ENCODE data around the gene DEFB110.

The DEFB110 gene

GRCh38 chr6:50021894-50022293, at the start of gene DEFB110:
DEFB110 (minus strand) TSS chr6:50021994; CDS start chr6:50021935, 59 bp downstream.
- no peak for DNase-seq

- no peak for DNase-seq
These were observed 48.3 kb upstream of the DEFB110 start for GRCh38 chr6:50070101-50070500.

- DNase-seq, result no peak
These were observed 40.3 kb upstream of the DEFB110 start for GRCh38 chr6:50062051-50062450.

- no peak for DNase-seq
These were observed 34.4 kb upstream of the DEFB110 start for GRCh38 chr6:50056242-50056641.

DNA sequence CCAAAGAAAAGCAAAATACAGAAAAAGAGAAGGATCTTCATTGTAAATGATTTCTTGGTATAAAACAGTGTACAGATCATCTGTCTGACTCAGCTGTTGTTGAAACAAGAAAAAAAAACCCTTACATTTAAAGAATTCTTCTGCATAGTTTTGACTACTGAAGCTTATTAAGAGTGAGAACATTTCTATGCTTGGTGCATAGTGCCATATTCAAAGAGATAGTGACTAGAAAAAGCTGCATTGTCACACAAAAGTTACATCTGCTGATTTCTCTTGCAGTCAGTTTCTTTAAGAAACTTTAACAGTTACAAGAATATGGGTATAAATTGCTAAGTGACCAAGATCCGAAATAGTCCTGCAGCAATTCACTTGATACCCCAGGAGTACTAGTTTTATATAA, 28.0 kb upstream of the DEFB110 start, which contains the start of gene DEFB112:
DEFB112 (minus strand) TSS at position 101 of the 400 bp plus-strand sequence; CDS start at position 41, 60 bp downstream.
- DNase-seq, result no peak

GRCh38 chr6:50047026-50047425, 25.2 kb upstream of the DEFB110 start:
- DNase-seq, result no peak

DNA sequence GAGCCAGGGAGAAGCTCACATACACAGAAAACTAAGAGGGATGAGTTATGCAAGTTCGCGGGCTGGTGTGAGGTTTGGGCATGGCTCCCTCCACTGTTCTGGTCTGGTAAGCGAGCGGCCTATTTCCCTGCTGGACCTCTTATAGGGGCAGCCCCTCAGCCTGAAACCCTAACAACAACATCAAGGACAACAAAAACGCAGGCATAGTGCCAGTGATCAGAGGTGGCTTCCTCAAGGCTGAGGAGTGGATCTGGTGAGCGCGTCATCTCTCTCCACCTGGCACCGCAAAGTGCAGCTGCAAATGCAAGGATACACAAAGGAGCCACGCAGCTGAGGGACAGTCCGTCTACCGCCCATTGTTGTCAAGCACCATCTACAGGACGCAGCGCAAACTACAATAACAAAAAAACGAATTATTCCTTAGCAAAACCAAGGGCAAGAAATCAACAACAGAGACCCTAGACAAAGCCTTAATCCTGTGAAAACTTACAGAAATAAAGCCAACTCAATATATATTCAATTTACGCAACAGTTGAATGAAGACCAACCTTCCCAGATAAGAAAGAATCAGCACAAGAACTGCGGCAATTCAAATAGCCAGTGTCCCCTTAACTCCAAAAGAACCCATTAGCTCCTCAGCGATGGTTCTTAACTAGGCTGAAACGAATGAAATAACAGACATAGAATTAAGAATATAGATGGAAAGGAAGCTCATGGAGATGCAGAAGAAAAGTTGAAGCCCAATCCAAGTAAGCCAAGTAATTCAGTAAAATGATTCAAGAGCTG, 9.2 kb upstream of the DEFB110 start:
- DNase-seq, result no peak

DNA sequence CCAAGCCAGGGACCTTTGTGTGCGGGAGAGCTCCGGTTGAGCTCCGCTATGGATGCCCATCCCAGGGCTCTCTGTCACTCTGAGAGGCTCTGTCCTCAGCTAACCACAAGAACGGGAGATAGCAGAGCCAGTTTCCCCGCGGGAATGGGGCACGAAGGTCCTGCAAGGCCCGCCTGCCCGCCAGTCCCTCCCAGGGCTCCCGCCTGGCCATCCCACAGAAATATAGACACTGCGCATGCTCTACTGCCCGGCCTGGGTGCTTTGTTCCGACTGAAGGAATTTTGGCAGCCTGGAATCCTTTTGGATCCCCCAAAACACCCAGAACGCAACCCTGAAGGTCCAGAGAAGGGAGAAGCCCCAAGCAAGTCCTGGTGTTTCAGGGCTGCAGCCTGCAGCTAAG, 8.6 kb upstream of the DEFB110 start:
- DNase-seq, result no peak

- no peak for DNase-seq
These were observed 3.5 kb upstream of the DEFB110 start for GRCh38 chr6:50025258-50025657.

DNA sequence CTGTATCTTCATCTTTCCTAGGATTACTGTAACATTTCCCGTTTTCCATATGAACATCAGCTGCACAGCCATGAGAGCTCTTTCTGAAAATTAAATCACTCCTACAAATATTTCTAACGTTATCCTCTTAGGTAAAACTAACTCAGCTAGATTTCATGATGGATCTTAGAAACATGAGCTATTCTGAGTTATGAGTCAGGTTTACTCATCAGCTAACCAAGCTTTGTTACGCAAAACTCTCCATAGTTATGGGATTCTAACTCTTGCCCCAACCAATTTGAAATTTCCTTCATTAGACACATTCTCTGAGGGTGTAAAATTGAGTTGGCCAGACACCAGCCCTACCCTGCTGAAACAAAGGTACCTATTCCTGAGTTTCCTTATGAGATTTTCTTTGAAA, 14.0 kb downstream of the DEFB110 start:
- no peak for DNase-seq

DNA sequence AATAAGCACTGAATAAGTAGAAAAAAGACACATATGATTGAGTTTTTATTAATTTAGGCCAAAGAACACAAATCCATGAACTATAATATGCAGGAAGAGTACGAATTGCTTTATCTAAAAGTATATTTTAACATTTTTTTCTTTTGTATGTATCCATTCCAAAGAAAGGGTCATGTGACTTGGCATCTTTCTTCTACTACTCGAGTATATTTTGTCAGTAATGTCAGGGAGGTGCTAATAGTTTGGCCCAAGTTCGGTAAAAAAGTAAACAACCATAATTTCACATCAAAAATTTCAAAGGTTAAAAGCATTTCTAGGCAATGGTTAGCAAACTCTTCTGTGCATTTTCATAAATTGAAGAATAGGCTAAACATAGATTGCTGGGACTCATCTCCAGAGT, 18.7 kb downstream of the DEFB110 start:
- DNase-seq, result no peak

DNA sequence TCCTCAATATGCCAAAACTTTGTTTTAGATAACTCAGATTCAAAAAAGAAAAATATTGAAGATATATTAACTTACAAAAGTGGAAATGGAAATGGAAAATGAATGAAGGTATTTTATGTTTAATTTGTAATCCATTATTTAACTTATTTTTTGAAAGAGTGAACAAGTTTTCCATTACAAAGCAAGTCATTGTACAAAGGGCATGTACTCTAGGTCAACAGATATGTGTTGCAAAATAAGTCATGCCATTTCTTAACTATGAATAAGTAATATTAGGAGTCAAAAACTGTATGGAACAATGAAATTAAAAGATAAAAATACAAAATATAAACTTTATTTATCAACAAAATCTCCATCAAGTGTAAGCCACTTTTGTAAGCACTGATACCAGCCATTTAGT, 26.5 kb downstream of the DEFB110 start:
- no peak for DNase-seq

DNA sequence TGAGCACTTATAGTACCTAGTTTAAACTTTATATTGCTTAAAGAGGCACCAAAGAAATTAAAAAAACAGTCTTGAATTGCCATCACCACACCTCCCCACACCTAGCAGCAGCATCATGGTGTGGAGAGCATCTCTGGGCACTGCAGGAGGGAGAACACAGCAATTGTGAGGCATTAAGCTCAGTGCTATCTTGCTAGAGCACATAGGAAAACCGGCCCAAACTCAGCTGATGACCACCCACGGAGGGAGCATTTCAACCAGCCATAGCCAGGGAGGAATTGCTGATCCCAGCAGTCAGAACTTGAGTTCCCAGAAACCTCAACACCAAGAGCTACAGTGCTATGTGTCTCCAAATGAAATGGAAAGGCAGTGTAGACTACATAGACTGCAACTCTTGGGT, 32.9 kb downstream of the DEFB110 start:
- no peak for DNase-seq

- DNase-seq, result no peak
These were observed 34.0 kb downstream of the DEFB110 start for GRCh38 chr6:49987749-49988148.

DNA sequence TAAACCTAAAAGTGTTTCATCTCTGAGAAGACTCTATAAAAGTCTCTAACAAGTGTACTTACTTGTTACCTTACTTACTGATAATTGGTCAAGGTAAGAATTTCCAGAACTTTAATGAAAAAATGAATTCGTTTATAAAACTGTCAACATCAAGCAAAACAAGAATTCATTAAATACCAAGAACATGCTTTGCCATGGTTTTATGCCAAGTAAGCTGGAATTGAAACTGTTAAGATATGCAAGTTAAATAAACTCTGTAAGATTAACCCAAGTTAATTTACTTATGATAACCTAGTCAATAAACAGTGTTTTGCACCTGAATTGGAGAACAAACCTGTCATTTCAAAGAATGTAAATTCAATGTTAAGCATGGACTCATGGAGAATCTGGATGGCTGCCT, 35.2 kb downstream of the DEFB110 start:
- DNase-seq, result no peak

DNA sequence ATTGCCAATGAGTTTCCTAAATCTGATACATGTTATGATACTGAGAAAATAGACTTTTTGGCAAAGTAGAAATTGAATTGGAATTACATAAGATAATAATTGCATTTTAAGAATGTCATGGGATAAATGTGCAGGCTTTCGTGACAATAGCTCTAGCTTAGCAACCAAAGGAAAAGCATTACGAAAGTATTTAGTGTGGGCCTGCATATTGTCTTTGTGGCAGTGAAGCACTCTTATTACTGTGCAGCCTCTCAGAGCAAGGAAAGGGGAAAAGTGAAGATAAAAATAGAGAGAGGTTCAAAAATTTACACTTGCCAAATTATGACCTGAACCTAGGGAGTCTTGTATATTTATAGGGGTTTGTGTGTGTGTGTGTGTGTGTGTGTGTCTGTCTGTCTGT, 39.7 kb downstream of the DEFB110 start:
- no peak for DNase-seq

- no peak for DNase-seq
These were observed 40.9 kb downstream of the DEFB110 start for GRCh38 chr6:49980898-49981297.

DNA sequence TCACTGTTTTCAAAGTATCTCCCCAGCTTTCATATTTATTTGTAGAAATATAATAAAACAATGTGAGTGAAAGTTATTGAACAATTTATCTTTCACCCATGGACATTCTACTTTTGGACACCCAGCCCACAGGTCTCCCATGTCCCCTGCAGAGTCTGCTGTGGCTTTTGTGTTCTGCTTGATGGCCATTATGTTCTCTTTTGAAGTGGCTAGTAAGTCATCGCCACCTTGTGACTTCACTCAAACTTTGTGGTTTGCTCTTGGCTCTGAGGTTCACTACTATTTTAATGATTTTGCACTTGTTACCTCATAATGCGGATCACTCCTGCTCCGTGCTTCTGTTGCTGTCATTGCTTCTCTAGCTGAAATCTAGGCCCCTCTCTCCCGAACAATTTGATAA, 42.2 kb downstream of the DEFB110 start:
- no peak for DNase-seq

DNA sequence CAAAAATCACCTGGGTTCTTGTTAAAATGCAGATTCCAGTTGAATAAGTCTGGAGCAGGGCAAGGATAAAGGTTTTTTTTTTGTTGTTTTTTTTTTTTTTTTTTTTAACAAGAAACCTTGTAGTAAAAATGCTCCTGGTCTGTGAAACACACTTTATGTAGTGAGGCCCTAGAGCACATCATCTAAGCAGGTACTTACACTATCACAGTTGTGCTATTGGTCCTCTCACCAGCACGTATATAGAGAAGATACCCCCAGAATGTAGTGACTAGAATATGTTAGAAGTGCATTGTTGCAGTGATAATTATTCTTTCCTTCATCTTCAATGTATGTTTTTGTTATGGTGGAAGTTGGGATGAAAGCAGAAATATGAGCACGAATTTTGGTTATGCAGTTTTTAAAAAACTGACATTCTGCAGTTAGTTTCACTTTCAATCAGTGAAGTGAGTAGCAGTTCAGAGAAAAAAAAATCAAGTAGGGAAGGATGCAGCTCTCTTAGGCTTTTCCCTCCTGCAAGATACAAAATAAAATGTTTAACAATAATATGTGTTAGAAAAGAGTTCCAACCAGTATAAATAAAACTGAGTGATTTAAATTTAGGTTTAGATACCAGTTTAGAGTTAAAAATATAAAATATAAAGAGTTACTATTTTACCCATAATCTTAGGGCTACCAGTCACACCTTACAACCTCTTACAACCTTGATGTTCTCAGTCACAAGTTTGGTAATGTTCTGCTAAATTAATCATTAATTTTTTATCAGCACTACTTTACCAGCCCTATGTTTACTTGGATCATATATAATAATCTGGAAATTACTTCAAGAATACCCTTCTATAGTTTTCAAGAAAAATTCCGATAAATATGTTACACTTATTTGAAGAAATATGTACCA, 43.2 kb downstream of the DEFB110 start:
- DNase-seq, result no peak

DNA sequence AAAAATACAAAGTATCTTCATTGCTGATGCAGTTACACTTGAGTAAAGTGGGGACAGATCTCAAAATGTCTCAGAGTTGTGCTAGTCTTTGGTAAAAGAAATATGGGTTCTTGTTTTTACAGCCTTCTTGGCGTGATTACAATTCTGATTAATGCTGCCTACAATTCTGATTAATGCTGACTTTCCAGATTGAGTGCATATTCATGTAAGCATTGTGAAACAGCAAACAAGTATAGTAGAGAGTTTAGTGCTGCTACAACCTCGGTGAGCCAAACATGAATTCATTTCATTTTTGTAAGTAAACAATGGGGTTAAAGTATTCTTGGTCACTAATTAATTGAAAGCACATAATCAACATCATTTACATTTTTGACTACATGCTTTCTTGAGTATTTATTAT, 52.2 kb downstream of the DEFB110 start, which contains the start of gene DEFB113:
DEFB113 (minus strand) TSS at position 21 of the 400 bp plus-strand sequence; CDS start at position 21, 0 bp downstream.
- no peak for DNase-seq
